Measurements from ENCODE around the gene PAQR8. TPM values are rescaled to one million over a fixed set of nuclear protein-coding genes. Genes with fewer than 3 reads are reported as not detected.

Gene PAQR8
- total and polyA plus RNA-seq, 2 of the 13 experiments (the other 11 are each of a cell fraction or from before 2014, with no cell fraction given) = 37.7 to 50.7 TPM

DNA sequence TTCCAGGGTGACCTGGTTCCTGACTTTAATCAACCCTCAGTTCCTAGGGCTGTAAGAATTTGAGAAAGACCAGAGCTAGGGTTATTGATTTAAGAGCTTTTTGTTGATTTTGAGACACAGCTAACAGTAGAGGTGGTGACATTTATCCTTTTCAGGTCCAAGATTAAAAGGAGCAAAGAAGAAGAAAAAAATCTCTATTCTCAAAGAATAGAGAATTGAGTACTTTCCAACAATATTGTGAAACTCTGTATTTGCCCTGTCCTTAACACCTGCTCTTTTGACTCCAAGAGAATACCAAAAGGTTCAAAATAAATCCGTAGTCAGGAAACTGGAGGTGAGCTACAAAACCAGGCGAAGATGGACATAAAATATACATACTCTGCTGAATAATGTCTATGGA lies 7.3 kb downstream of the PAQR8 start (continued):
- TF ChIP-seq, protein P1, sequence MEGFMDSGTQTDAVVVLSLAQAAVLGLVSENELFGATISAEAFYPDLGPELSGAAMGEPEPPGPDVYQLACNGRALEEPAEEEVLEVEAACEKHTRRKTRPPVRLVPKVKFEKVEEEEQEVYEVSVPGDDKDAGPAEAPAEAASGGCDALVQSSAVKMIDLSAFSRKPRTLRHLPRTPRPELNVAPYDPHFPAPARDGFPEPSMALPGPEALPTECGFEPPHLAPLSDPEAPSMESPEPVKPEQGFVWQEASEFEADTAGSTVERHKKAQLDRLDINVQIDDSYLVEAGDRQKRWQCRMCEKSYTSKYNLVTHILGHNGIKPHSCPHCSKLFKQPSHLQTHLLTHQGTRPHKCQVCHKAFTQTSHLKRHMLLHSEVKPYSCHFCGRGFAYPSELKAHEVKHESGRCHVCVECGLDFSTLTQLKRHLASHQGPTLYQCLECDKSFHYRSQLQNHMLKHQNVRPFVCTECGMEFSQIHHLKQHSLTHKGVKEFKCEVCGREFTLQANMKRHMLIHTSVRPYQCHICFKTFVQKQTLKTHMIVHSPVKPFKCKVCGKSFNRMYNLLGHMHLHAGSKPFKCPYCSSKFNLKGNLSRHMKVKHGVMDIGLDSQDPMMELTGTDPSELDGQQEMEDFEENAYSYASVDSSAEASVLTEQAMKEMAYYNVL (CRISPR knock-in tag; IDR thresholded peaks at IDR 0.05; ENCODE audit: borderline replicate concordance) = 0 out of 2 replicates have a peak, but pooled peaks have one; percentile 29
- no peak for TF ChIP-seq ELF1 (CRISPR knock-in tag; IDR thresholded peaks at IDR 0.05)
- no peak for TF ChIP-seq AHR (CRISPR knock-in tag; IDR thresholded peaks at IDR 0.05)
- TF ChIP-seq HDAC2 (CRISPR knock-in tag; IDR thresholded peaks at IDR 0.05) = peak; percentile 49
- TF ChIP-seq NCOA5 (CRISPR knock-in tag; IDR thresholded peaks at IDR 0.05) = no peak
- TF ChIP-seq, protein P2, sequence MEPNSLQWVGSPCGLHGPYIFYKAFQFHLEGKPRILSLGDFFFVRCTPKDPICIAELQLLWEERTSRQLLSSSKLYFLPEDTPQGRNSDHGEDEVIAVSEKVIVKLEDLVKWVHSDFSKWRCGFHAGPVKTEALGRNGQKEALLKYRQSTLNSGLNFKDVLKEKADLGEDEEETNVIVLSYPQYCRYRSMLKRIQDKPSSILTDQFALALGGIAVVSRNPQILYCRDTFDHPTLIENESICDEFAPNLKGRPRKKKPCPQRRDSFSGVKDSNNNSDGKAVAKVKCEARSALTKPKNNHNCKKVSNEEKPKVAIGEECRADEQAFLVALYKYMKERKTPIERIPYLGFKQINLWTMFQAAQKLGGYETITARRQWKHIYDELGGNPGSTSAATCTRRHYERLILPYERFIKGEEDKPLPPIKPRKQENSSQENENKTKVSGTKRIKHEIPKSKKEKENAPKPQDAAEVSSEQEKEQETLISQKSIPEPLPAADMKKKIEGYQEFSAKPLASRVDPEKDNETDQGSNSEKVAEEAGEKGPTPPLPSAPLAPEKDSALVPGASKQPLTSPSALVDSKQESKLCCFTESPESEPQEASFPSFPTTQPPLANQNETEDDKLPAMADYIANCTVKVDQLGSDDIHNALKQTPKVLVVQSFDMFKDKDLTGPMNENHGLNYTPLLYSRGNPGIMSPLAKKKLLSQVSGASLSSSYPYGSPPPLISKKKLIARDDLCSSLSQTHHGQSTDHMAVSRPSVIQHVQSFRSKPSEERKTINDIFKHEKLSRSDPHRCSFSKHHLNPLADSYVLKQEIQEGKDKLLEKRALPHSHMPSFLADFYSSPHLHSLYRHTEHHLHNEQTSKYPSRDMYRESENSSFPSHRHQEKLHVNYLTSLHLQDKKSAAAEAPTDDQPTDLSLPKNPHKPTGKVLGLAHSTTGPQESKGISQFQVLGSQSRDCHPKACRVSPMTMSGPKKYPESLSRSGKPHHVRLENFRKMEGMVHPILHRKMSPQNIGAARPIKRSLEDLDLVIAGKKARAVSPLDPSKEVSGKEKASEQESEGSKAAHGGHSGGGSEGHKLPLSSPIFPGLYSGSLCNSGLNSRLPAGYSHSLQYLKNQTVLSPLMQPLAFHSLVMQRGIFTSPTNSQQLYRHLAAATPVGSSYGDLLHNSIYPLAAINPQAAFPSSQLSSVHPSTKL (CRISPR knock-in tag; IDR thresholded peaks at IDR 0.05) = peak; percentile 88
- no peak for TF ChIP-seq DNMT1 (CRISPR knock-in tag; IDR thresholded peaks at IDR 0.05)
- no peak for TF ChIP-seq ZNF354B (CRISPR knock-in tag; IDR thresholded peaks at IDR 0.05)
- no peak for TF ChIP-seq KAT2B (IDR thresholded peaks at IDR 0.05; ENCODE audit: borderline replicate concordance, low read depth, low read length)
- TF ChIP-seq, protein P3, sequence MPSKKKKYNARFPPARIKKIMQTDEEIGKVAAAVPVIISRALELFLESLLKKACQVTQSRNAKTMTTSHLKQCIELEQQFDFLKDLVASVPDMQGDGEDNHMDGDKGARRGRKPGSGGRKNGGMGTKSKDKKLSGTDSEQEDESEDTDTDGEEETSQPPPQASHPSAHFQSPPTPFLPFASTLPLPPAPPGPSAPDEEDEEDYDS (CRISPR knock-in tag; IDR thresholded peaks at IDR 0.05) = no peak
- peak; percentile 77 for TF ChIP-seq ZNF205 (CRISPR knock-in tag; IDR thresholded peaks at IDR 0.05)
- TF ChIP-seq MAFG (CRISPR knock-in tag; IDR thresholded peaks at IDR 0.05) = no peak
- peak; percentile 76; the same call in 1 of the 2 replicates for TF ChIP-seq RCOR2 (CRISPR knock-in tag; IDR thresholded peaks at IDR 0.05)
- TF ChIP-seq, protein P4, sequence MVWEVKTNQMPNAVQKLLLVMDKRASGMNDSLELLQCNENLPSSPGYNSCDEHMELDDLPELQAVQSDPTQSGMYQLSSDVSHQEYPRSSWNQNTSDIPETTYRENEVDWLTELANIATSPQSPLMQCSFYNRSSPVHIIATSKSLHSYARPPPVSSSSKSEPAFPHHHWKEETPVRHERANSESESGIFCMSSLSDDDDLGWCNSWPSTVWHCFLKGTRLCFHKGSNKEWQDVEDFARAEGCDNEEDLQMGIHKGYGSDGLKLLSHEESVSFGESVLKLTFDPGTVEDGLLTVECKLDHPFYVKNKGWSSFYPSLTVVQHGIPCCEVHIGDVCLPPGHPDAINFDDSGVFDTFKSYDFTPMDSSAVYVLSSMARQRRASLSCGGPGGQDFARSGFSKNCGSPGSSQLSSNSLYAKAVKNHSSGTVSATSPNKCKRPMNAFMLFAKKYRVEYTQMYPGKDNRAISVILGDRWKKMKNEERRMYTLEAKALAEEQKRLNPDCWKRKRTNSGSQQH (CRISPR knock-in tag; IDR thresholded peaks at IDR 0.05; ENCODE audit: low read depth) = no peak
- TF ChIP-seq ZMYM4 (CRISPR knock-in tag; IDR thresholded peaks at IDR 0.05) = no peak; the same call in 1 of the 2 replicates
- no peak for TF ChIP-seq FOXA1 (IDR thresholded peaks at IDR 0.05)
- TF ChIP-seq FOXA1 (CRISPR knock-in tag; IDR thresholded peaks at IDR 0.05) = peak; percentile 78
- TF ChIP-seq MEIS1 (CRISPR knock-in tag; IDR thresholded peaks at IDR 0.05; ENCODE audit: borderline replicate concordance) = no peak
- no peak for TF ChIP-seq POLR2AphosphoS5 (IDR thresholded peaks at IDR 0.05; ENCODE audit: low read depth, low read length)
- no peak for TF ChIP-seq ZFP36L1 (CRISPR knock-in tag; IDR thresholded peaks at IDR 0.05)
- TF ChIP-seq ZNF441 (CRISPR knock-in tag; IDR thresholded peaks at IDR 0.05; ENCODE audit: borderline replicate concordance) = no peak
- TF ChIP-seq ZNF772 (CRISPR knock-in tag; IDR thresholded peaks at IDR 0.05) = no peak
- TF ChIP-seq ZNF616 (CRISPR knock-in tag; IDR thresholded peaks at IDR 0.05; ENCODE audit: low read depth) = no peak
- no peak for TF ChIP-seq RNF2 (conservative IDR thresholded peaks at IDR 0.05; ENCODE audit: low read depth)
- peak; percentile 89 for TF ChIP-seq NCOA2 (CRISPR knock-in tag; IDR thresholded peaks at IDR 0.05)
